Amniotic stem cell (primary cell): ENCODE data around the gene DDX10.
A peak's percentile ranks its signal among the peaks of the same experiment; 100 is the strongest.

Source experiments
- DNase-seq: peaks from one replicate; lab custom pipeline; 2025; lab: John Stamatoyannopoulos, UW

DDX10 gene

DNA sequence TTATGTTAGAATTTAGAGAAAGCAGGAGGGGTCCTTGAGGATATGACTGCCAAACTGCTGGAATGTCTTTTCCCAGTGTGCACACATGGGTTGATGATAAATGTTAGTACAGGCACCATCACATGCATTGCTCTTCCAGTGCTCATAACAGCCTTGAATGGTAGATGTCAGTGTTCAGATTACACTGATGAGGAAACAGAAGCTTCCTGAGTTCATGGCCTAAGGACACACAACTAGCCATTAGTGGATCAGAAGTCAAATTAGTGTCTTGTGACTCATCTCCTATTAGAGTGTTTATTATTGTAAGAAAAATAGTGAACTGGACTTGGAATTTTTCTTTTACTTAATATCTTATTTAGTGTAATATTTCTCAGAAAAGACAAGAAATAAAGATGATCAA, 241.5 kb downstream of the DDX10 start:
- DNase-seq = no peak

DNA sequence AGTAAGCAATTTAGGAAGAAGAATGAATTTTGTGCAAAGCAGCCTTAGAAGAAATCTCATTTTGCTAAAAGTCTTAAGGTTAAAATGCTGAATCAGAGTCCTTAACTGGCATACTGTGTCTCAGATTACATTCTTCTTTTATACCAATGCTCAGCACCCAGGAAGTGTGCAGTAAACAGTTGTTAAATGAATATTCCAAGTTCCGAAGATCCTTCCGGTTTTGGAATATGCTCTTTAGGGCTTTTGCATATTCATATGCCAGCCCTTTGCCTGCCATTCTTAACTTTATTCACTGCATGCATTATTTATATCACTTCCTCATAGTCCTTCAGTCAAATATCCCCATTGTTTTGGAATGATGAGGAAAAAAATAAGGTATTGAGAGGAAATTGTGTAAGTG, 242.0 kb downstream of the DDX10 start:
- no peak for DNase-seq

- no peak for DNase-seq
Measured at GRCh38 chr11:108909041-108909440, 244.2 kb downstream of the DDX10 start.

DNA sequence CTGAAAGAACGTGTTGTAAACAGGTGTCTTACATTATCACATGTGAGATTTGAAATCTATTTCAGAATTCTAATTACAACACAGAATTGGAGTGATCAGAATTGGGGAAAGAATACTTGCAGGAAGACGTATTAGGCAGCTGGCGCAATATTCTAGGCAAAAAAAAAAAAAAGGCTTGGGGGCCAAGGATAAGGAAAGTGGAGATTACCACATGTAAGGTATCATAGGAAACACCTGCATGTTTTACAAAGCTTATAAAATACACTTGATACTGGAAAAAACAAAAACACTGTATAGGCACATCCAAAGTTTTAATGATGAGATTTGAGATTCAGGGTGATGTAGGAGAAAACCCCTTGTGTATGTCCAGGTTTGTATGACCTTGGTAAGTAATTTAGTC, 245.1 kb downstream of the DDX10 start:
- no peak for DNase-seq

DNA sequence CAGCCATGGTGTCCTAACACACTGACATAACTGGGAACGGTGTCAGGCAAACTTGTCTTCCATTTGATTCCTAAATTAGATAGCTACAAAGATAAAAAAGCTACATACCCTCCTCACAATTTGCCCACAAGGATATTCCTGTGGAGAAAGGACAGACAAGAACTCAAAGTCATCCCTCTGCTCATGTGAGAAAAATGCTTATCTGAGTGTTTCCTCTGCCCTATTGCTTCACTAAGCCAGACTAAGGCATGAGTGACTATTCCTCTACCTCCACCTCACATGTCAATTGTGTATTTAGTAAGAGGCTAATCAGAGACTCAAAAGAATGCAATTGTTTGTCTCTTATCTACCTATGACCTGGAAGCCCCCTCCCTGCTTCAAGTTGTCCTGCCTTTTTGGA, 247.7 kb downstream of the DDX10 start:
- no peak for DNase-seq

- no peak for DNase-seq
Measured at GRCh38 chr11:108913204-108913603, 248.3 kb downstream of the DDX10 start.

DNA sequence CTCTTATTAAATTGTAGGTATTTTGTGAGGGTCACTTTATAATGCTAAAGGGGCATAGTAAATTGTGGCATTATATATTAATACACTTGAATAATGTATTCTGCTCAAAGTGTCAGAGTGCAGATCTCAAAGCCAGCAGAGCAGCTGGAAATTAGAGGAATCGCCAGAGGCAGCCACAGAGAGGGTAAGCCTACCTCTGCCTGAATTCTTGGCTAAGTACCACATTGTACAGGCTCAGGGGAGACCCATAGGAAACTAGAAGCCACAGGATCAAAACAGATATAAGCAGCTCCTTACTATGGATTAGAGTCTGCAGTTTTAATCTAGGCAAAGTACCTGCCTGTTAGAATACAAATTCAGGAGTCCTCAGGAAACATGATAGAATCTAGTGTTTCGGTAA, 249.3 kb downstream of the DDX10 start:
- no peak for DNase-seq

DNA sequence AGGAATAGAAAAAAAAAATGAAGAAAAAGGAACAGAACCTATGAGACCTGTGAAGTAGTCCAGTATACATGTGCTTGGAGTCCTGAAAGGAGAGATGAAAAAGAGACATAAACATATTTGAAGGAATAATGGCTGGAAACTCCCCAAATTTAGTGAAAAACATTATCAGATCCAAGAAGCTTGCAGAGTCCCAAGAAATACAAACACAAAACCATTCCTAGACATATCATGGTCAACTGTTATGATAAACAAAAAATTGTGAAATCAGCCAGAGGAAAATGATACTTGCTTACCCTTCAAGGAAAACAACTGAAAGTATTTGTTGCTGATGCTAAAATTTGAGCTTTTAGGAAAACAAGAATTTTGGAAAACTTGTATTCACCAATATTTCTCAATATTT, 250.1 kb downstream of the DDX10 start:
- DNase-seq = no peak

DNA sequence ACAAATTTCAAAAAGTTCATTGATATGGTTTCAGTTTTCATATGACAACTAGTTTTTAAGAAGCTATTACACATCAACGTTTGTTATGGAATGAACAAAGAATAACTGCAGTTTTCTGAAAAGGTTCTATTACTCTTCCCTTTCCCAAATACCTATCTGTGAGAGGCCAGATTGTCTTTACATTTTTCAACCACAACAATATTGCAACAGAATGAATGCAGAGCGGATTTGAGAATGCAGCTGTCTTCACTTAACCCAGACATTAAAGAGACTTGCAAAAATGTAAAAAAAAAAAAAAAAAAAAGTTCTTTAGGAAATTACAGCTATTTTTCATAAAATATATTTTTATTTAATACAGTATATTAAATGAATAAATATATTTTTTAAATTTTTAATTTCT, 250.8 kb downstream of the DDX10 start:
- DNase-seq = no peak

- DNase-seq = no peak
Measured at GRCh38 chr11:108916290-108916689, 251.4 kb downstream of the DDX10 start.

DNA sequence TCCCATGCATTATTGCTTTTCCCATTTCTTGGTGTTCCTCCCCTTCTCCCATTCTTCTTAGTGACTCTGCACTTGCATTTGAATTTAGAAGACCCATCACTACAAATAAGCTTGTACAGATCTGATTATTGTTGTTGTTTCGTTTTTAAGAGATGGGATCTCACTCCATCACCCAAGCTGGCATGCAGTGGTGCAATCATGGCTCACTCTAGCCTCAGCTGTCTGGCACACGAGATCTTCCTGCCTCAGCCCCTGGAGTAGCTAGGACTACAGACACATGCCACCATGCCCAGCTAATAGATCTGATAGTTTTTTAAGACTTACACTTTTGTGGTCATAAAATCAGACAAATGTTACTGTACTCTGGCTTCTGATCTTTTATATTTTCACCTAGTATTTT, 252.1 kb downstream of the DDX10 start:
- no peak for DNase-seq

- no peak for DNase-seq
Measured at GRCh38 chr11:108921211-108921610, 256.3 kb downstream of the DDX10 start.

GRCh38 chr11:108922241-108922640, 257.4 kb downstream of the DDX10 start:
- no peak for DNase-seq

DNA sequence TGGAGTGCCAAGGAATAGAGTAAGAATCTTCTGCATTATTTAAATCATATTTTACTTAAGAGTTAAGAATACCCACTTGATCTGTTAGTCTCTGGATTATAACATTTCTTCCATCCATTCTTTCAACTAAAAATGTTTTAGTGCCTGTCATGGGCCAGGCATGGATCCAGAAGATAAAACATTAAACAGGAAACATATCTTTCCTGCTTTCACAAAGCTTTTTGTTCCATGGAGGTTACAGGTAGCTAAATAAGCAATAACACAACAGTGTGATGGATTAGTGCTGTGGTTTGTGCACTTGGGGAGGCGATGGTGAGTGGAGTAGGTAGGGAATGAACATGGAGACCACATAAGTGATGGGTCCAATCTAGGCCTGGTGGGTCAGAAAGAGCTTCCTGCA, 258.5 kb downstream of the DDX10 start:
- DNase-seq = no peak

DNA sequence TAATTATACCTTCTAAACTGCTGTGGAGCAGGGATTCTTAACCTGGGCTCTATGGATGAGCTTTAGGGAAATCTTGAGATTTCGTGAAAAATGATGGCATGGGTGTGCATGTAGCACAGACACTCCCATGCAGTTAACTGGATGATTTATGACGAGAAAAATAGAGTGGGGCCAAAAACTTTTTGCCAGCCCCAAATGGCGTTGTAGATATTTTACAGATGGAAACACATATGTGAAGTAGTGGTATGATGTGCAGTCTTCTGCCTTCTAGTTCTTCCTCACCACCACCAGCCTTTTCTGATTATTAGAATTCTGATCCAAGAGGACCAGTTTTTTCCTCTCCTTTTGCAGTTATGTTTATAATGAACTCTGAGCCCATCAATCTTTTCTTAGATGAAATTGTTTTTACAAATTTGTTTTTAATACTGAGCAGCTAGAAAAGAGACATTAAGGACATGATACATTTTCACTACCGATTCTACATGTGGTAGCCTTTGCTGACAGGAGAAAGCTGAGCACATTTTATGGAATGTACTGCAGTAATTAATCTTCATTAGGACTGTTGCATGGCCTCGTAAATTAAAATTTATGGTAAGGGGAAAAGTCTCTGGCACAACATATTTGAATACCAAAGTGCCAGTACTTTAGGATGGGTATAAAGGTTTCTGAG, 261.4 kb downstream of the DDX10 start:
- no peak for DNase-seq

DNA sequence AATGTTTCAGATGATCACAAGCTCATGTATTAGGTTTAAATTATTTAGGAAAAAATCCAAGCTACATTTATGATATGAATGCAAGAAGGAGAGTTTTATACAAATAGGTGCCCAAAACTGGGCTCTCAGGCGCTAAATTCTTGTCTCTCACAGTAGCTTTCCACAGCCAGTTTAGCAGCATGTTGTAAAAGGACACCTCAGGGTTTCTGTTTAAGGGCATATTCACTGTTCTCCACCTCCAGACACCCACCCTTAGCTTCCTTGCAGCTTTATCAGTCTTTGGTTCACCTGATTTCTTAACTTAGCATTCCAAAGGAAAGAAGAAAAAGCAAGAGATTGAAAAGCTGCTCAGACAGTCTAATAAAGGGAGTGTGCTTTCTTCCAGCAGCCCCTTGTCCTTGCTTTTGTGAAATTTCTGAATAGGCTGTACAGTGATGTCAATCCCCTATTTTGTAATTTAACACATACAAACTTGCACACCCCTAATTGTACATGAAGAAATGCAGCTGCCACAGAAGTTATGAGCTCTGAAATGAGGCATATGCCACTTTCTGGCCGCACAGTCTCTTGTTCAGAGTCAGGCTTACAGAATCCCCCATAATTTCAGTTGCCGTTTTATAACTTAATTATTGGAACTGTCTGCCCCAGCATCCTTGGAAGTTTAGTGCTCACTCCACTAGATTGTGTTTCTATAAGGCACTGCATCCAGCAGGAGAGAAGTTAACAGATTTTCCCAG, 262.1 kb downstream of the DDX10 start:
- DNase-seq = no peak

DNA sequence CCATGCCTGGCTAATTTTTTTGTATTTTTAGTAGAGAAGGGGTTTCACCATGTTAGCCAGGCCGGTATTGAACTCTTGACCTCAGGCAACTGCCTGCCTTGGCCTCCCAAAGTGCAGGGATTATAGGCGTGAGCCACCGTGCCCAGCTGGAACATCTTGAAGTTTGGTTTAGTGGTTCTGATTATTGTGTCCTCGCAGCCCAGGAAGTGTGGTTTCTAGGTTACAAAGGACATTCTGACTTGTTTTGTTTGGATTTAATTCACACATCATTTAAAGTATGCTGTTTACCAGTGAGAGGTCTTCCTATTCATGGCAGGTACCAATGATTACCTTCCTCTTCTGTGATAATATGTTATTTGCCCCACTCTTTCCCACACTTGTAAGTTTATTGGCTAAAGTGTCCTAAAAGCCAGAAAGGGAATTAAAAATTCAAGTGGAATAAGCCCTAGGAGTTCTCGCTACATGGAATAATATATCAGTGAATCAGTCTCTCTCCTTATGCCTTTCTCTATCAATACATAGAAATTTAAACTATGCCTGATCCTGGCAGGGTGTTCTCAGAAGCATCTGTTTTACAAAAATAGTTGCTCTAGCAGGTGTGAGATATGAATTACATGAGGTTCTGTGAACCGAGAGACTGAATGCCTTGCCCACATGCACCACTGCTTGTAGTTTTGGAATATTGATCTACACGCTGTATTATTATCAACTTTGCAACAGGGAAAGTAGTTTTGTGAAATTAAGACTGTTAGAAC, 263.1 kb downstream of the DDX10 start:
- DNase-seq = no peak

- DNase-seq = peak; percentile 62
Measured at GRCh38 chr11:108929241-108929640, 264.4 kb downstream of the DDX10 start.

GRCh38 chr11:108931168-108931567, 266.3 kb downstream of the DDX10 start:
- DNase-seq = no peak

- DNase-seq = no peak
Measured at GRCh38 chr11:108933630-108934029, 268.8 kb downstream of the DDX10 start.

GRCh38 chr11:108934289-108934688, 269.4 kb downstream of the DDX10 start:
- no peak for DNase-seq

DNA sequence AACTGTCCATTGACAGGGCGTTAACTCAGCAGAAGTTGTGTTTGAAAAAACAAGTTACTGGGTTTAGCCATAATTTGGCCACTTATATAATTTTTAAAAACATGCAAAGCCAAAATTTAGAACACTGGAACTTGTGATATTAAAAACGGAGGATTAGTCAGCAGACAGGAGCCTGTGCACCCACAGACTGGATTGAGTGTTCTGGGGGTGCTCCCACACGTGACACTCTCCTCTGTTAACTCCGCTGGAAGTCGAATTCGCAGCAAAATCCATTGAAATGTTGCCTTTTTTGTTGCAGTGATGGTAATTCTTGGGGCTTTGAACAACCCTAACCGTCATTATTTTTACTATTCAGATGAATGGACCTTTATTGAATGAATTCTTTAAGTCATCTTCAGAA, 269.8 kb downstream of the DDX10 start:
- no peak for DNase-seq

DNA sequence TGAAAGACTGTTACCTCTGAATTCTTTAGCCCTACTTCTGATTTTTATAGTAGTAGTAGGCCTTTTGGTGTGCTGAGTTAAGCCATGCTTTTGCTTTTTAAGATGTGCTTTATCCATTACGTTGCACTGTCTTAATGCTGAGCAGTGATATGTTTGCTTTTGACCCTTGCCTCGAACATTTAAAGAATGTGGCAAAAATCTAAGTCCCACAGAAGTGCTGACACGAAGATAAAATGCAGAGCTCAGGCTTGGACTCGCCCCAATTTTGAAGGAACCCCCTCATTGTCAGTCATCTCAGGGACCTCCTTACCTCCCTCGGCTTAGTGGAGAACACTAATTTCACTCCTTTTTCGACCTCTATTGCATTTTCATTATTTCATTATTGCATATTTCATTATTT, 272.9 kb downstream of the DDX10 start:
- DNase-seq = no peak
